ES-I3 (cell line): ENCODE results near the gene BMPR1B.
"Not testable (repeated sequence)": the region's sequence is repeated elsewhere in the genome, so short reads cannot be mapped to it uniquely, and the experiment has no call there.

Experiments used
- H3K36me3 ChIP-seq: 2 replicates; pipeline ENCODE4 v1.6.1; 2013; ENCODE audit warnings: mild to moderate bottlenecking, low read length, control low read depth, moderate library complexity; ENCODE audit not compliant: insufficient read depth
- H3K4me1 ChIP-seq: 2 replicates; pipeline ENCODE4 v1.6.1; 2013; ENCODE audit warnings: mild to moderate bottlenecking, control low read depth, low read length; ENCODE audit not compliant: insufficient read depth
- H3K9ac ChIP-seq: 2 replicates; pipeline ENCODE4 v1.6.1; 2013; ENCODE audit warnings: low read depth, mild to moderate bottlenecking, low read length, moderate library complexity
- H3K9me3 ChIP-seq: 2 replicates; pipeline ENCODE4 v1.6.1; 2013; ENCODE audit warnings: mild to moderate bottlenecking, low read length, moderate library complexity; ENCODE audit not compliant: control insufficient read depth, insufficient read depth

The BMPR1B gene

GRCh38 chr4:94832329-94832728 is 74.6 kb downstream of the BMPR1B start:
- not testable (repeated sequence) for H3K9ac ChIP-seq, H3K36me3 ChIP-seq, H3K4me1 ChIP-seq, H3K9me3 ChIP-seq

GRCh38 chr4:94833394-94833793 is 75.6 kb downstream of the BMPR1B start:
- Histone ChIP-seq H3K9ac (no peak overlapping the region), H3K4me1 (no peaks in the 10 kb centered on the region), H3K36me3 (no peaks in the 10 kb centered on the region), H3K9me3 (no peaks in the 10 kb centered on the region)

GRCh38 chr4:94834501-94834900 is 76.7 kb downstream of the BMPR1B start:
- Histone ChIP-seq H3K9ac (no peak overlapping the region), H3K9me3 (no peaks in the 10 kb centered on the region), H3K4me1 (no peaks in the 10 kb centered on the region), H3K36me3 (no peaks in the 10 kb centered on the region)

- H3K4me1 ChIP-seq, H3K9me3 ChIP-seq, H3K36me3 ChIP-seq: not testable (repeated sequence)
- peak overlapping the region; percentile 50 for H3K9ac ChIP-seq
These were observed 83.6 kb downstream of the BMPR1B start for GRCh38 chr4:94841166-94841863.

GRCh38 chr4:94841864-94842221 is 84.1 kb downstream of the BMPR1B start:
- Histone ChIP-seq H3K9me3 (no peaks in the 10 kb centered on the region), H3K9ac (peak overlapping the region; percentile 50; the same call in 1 of the 2 replicates), H3K4me1 (no peaks in the 10 kb centered on the region; the same call in 1 of the 2 replicates), H3K36me3 (no peaks in the 10 kb centered on the region)

- no peaks in the 10 kb centered on the region; the same call in 1 of the 2 replicates for H3K4me1 ChIP-seq
- no peaks in the 10 kb centered on the region for H3K36me3 ChIP-seq
- H3K9ac ChIP-seq, result no peak overlapping the region
- no peaks in the 10 kb centered on the region for H3K9me3 ChIP-seq
These were observed 85.5 kb downstream of the BMPR1B start for GRCh38 chr4:94843216-94843615.

- Histone ChIP-seq H3K4me1 (no peaks in the 10 kb centered on the region), H3K9ac (no peak overlapping the region), H3K36me3 (no peaks in the 10 kb centered on the region), H3K9me3 (no peaks in the 10 kb centered on the region)
These were observed 90.6 kb downstream of the BMPR1B start for GRCh38 chr4:94848326-94848725.

GRCh38 chr4:94849901-94850300 is 92.1 kb downstream of the BMPR1B start:
- Histone ChIP-seq H3K4me1 (no peaks in the 10 kb centered on the region), H3K9me3 (no peaks in the 10 kb centered on the region), H3K36me3 (no peaks in the 10 kb centered on the region), H3K9ac (no peak overlapping the region)

GRCh38 chr4:94852616-94853015 is 94.9 kb downstream of the BMPR1B start:
- H3K36me3 ChIP-seq, result no peaks in the 10 kb centered on the region
- H3K4me1 ChIP-seq, result peaks cover 7% of the 10 kb centered on the region; the same call in 1 of the 2 replicates
- no peaks in the 10 kb centered on the region for H3K9me3 ChIP-seq
- H3K9ac ChIP-seq, result no peak overlapping the region

GRCh38 chr4:94856030-94856429 is 98.3 kb downstream of the BMPR1B start:
- no peak overlapping the region for H3K9ac ChIP-seq
- H3K9me3 ChIP-seq, result no peaks in the 10 kb centered on the region
- H3K4me1 ChIP-seq, result peaks cover 7% of the 10 kb centered on the region; the same call in 1 of the 2 replicates
- no peaks in the 10 kb centered on the region for H3K36me3 ChIP-seq

- Histone ChIP-seq H3K9me3 (no peaks in the 10 kb centered on the region), H3K4me1 (peaks cover 6% of the 10 kb centered on the region; the same call in 1 of the 2 replicates), H3K36me3 (no peaks in the 10 kb centered on the region), H3K9ac (no peak overlapping the region)
These were observed 112.4 kb downstream of the BMPR1B start for GRCh38 chr4:94870146-94870545.

- H3K36me3 ChIP-seq, result no peaks in the 10 kb centered on the region
- no peaks in the 10 kb centered on the region for H3K9me3 ChIP-seq
- H3K4me1 ChIP-seq, result peaks cover 6% of the 10 kb centered on the region; the same call in 1 of the 2 replicates
- H3K9ac ChIP-seq, result no peak overlapping the region
These were observed 114.0 kb downstream of the BMPR1B start for GRCh38 chr4:94871644-94872305.

- no peak overlapping the region for H3K9ac ChIP-seq
These were observed 120.2 kb downstream of the BMPR1B start for GRCh38 chr4:94877973-94878372.

GRCh38 chr4:94880956-94881355 is 123.2 kb downstream of the BMPR1B start:
- H3K4me1 ChIP-seq, result no peaks in the 10 kb centered on the region
- H3K9me3 ChIP-seq, result no peaks in the 10 kb centered on the region
- no peaks in the 10 kb centered on the region for H3K36me3 ChIP-seq
- no peak overlapping the region for H3K9ac ChIP-seq

More at GRCh38 chr4:94877973-94878372, 120.2 kb downstream of the BMPR1B start:
- Histone ChIP-seq H3K9me3 (no peaks in the 10 kb centered on the region), H3K4me1 (no peaks in the 10 kb centered on the region), H3K36me3 (no peaks in the 10 kb centered on the region)

- no peak overlapping the region for H3K9ac ChIP-seq
- no peaks in the 10 kb centered on the region for H3K4me1 ChIP-seq
- no peaks in the 10 kb centered on the region for H3K36me3 ChIP-seq
- H3K9me3 ChIP-seq, result no peaks in the 10 kb centered on the region
These were observed 125.0 kb downstream of the BMPR1B start for GRCh38 chr4:94882756-94883155.
